Nephron progenitor cell (in vitro differentiated cells): ENCODE data around the gene RAP1GAP2.
A peak's percentile ranks its signal among the peaks of the same experiment; 100 is the strongest.

Experiments used
- DNase-seq: peaks from one replicate; pipeline ENCODE4 v3.0.0; 2021
- H3K27ac Mint-ChIP-seq: 2 replicates; pipeline ENCODE4 v1.8.0; 2021; ENCODE audit warnings: mild to moderate bottlenecking, moderate library complexity, mixed read lengths
- H3K27me3 Mint-ChIP-seq: 2 replicates; pipeline ENCODE4 v1.8.0; 2021; ENCODE audit warnings: mild to moderate bottlenecking, low read depth, mixed read lengths; ENCODE audit not compliant: poor library complexity
- H3K36me3 Mint-ChIP-seq: 2 replicates; pipeline ENCODE4 v1.8.0; 2021; ENCODE audit warnings: low read depth, mixed read lengths
- H3K4me1 Mint-ChIP-seq: 2 replicates; pipeline ENCODE4 v1.8.0; 2021; ENCODE audit warnings: mixed read lengths
- H3K4me3 Mint-ChIP-seq: 2 replicates; pipeline ENCODE4 v1.8.0; 2021; ENCODE audit warnings: mild to moderate bottlenecking, moderate library complexity, mixed read lengths
- H3K9me3 Mint-ChIP-seq: 2 replicates; pipeline ENCODE4 v1.8.0; 2021; ENCODE audit warnings: mild to moderate bottlenecking, moderate library complexity, mixed read lengths
- CTCF ChIP-seq: fragments of 200-600 bp; sonication (generic); IDR thresholded peaks from 2 replicates; pipeline ENCODE4 v1.5.0; 2021; ENCODE audit warnings: antibody characterized with exemption

Gene RAP1GAP2

GRCh38 chr17:2911755-2912111 lies 115.5 kb downstream of the RAP1GAP2 start:
- peaks cover 45% of the 10 kb centered on the region for H3K4me1 Mint-ChIP-seq
- peak overlapping the region; percentile 48 for H3K27ac Mint-ChIP-seq
- no peak for TF ChIP-seq CTCF
- H3K9me3 Mint-ChIP-seq, result peaks cover 2% of the 10 kb centered on the region
- no peaks in the 10 kb centered on the region for H3K36me3 Mint-ChIP-seq
- H3K27me3 Mint-ChIP-seq, result peaks cover 13% of the 10 kb centered on the region
- H3K4me3 Mint-ChIP-seq, result no peak overlapping the region
- no peak for DNase-seq

DNA sequence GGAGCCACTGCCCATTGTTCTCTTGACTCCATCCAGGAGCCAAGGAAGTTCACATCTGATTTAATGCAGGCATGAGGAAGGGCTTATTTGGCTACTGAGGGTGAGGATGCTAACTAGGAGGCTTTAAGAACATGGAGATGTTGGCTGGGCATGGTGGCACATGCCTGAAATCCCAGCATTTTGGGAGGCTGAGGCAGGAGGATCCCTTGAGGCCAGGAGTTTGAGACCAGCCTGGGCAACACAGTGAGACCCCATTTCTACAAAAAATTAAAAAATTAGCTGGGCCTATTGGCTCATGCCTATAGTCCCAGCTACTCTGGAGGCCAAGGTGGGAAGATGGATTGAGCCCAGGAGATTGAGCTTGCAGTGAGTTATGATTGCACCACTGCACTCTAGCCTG lies 116.5 kb downstream of the RAP1GAP2 start:
- Mint-ChIP-seq H3K36me3 (no peaks in the 10 kb centered on the region), H3K4me3 (no peak overlapping the region), H3K27me3 (peaks cover 13% of the 10 kb centered on the region), H3K4me1 (peaks cover 45% of the 10 kb centered on the region), H3K9me3 (no peaks in the 10 kb centered on the region), H3K27ac (no peak overlapping the region)
- no peak for TF ChIP-seq CTCF
- DNase-seq, result no peak

DNA sequence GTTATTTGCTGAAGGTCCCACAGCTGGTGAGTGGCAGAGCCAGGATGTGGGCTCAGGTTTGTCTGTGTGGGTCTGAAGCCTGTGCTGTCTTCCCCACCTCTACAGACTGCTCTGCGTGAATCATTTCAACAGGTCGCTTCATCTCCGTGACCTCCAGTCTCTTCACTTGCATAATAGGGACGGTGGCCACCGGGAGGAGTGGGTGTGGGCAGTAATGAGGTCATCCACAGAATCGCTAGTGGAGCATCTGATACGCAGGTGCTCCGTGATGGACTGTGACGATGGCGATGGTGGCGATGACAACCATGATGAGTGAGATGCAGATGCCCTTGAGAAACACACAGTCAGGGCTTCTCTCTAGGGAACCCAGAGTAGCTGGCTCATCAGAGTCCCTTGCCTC lies 120.2 kb downstream of the RAP1GAP2 start:
- peaks cover 10% of the 10 kb centered on the region for H3K27me3 Mint-ChIP-seq
- H3K4me1 Mint-ChIP-seq, result peaks cover 10% of the 10 kb centered on the region
- DNase-seq, result no peak
- no peak for TF ChIP-seq CTCF
- no peak overlapping the region for H3K27ac Mint-ChIP-seq
- H3K9me3 Mint-ChIP-seq, result no peaks in the 10 kb centered on the region
- no peaks in the 10 kb centered on the region for H3K36me3 Mint-ChIP-seq
- H3K4me3 Mint-ChIP-seq, result no peak overlapping the region

GRCh38 chr17:2921443-2921842 lies 125.2 kb downstream of the RAP1GAP2 start:
- Mint-ChIP-seq H3K9me3 (peaks cover 4% of the 10 kb centered on the region), H3K4me1 (peaks cover 13% of the 10 kb centered on the region), H3K36me3 (no peaks in the 10 kb centered on the region), H3K27me3 (peaks cover 20% of the 10 kb centered on the region), H3K27ac (no peak overlapping the region), H3K4me3 (no peak overlapping the region)
- no peak for DNase-seq
- TF ChIP-seq CTCF, result no peak

- no peak overlapping the region for H3K4me3 Mint-ChIP-seq
- H3K27ac Mint-ChIP-seq, result no peak overlapping the region
- H3K36me3 Mint-ChIP-seq, result no peaks in the 10 kb centered on the region
- H3K4me1 Mint-ChIP-seq, result peaks cover 26% of the 10 kb centered on the region
- TF ChIP-seq CTCF, result no peak
- H3K9me3 Mint-ChIP-seq, result peaks cover 15% of the 10 kb centered on the region
- no peak for DNase-seq
- peaks cover 28% of the 10 kb centered on the region for H3K27me3 Mint-ChIP-seq
Observed at GRCh38 chr17:2924211-2924610, 128.0 kb downstream of the RAP1GAP2 start.

DNA sequence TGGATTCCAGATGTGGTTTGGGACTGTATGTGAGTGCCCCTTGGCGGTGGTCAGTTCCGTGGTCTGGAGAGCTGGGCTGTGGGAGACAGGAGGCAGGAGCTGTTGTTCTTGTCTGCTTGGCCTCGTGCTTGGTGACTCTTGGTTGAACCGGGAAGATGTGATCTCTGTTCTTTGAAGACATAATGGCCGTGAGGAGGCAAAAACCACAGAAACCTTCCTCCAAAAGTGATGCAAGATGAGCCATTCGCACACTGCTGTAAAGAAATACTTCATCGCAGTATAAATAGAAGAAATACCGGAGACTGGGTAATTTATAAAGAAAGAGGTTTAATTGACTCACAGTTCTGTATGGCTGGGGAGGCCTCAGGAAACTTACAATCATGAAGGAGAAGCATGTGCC lies 128.8 kb downstream of the RAP1GAP2 start:
- Mint-ChIP-seq H3K27ac (no peak overlapping the region), H3K36me3 (no peaks in the 10 kb centered on the region), H3K27me3 (peaks cover 28% of the 10 kb centered on the region), H3K4me3 (no peak overlapping the region), H3K4me1 (peaks cover 26% of the 10 kb centered on the region), H3K9me3 (peaks cover 21% of the 10 kb centered on the region)
- TF ChIP-seq CTCF, result no peak
- no peak for DNase-seq
